ENCODE measurements around the gene ITIH1.

ITIH1 gene

DNA sequence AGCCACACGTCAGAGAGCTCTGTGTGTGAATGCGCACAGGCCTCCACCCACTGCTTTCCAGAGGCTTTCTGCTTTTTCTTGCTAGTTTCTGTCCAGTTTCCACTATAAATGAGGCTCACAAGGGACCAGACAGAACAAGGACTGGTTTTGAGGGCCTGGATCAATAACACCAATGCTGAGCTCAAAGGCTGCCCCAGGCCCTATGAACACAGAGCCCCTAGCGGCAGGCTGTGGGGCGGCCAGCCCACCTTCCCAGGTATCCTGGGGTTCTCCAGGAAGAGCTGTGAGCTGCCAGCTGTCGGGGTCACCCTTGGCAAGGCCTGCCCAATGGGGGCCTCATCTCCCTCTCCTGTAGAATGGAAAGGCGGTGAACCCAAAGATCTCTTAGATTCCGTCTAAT, 15.0 kb downstream of the ITIH1 start:
- Mint-ChIP-seq H3K36me3 (no peaks in the 10 kb centered on the region), H3K4me1 (ENCODE audit: low read depth) (no peaks in the 10 kb centered on the region), H3K9me3 (ENCODE audit: low read depth) (no peaks in the 10 kb centered on the region), H3K27ac (no peak overlapping the region), H3K4me3 (no peak overlapping the region), H3K27me3 (no peaks in the 10 kb centered on the region)

DNA sequence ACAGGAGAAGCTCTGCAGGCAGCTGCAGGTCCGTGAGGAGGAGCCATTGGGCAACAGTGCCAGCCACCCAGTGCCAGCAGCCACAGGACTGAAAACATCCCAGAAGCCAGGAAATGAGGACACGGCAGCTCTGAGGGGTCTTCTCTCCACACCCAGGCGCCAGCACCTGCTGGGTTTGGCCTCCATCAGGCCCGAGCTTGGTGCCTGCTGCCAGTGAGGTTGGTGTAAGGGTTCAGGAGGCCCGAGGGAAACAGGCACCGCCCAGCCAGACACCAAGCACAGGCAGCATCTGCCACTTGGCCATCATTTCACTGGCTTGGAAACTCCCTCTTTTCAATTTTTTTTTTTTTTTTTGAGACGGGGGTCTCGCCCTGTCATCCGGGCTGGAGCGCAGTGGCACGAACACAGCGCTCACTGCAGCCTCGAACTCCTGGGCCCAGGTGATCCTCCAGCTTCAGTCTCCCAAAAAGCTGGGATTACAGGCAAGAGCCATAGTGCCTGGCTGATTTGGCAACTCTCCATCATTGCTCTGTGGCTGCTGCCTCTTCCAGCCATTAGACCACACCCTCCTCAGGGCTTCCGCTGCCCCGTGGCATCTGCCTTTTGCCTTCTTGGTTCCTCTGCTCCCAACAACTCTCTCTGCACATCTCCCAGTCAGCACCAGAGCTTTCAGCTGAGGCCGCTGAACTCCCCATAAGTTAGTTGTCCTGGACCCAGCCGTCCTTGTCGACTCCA, 15.7 kb downstream of the ITIH1 start:
- no peak overlapping the region for H3K4me3 Mint-ChIP-seq
- H3K4me1 Mint-ChIP-seq (ENCODE audit: low read depth) = no peaks in the 10 kb centered on the region
- no peaks in the 10 kb centered on the region for H3K36me3 Mint-ChIP-seq
- H3K27ac Mint-ChIP-seq = no peak overlapping the region
- no peaks in the 10 kb centered on the region for H3K27me3 Mint-ChIP-seq
- no peaks in the 10 kb centered on the region for H3K9me3 Mint-ChIP-seq (ENCODE audit: low read depth)

DNA sequence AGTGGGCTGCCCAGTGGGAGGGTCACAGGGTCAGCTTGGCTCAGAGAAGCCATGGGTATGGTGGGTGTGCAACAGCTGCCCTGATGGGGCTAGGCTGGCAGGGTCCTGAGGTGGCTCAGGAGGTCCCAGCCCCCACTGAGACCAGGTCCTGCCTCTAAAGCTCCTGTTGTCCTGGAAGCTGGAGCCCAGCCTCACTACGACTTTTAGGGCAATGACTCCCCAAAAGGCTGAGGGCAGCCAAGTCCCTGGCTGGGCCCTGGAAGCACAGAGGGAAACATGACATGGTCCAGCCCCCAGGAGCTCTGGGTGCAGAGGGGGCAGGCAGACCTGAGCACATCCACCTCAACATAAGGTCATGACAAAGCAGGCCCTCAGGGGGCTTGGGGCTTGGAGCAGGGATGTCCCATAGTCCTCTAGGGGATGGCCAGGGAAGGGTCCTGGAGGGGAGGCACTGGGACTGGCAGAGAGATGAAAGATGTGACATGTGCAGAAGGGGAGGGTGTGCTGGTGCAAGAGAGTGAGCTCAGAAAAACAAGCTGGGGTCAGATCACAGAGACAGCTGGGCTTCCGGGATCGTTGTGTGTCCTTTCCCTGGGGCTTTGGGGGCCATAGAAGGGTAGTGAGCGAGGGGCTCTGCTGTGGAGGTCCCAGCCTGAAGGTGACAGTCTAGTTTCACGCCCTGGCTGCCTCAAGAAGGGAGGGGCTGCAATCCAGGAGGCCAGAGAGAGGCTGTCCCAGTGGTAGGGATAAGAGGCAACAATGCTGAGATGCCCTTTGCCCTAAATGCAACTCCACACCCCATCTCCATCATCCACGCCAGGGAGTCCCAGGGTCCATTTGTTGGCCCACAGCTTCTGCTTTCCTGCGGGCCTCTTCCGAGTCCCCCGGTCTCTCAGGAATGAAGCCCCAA, 16.6 kb downstream of the ITIH1 start:
- no peak overlapping the region for H3K27ac Mint-ChIP-seq
- no peak overlapping the region for H3K4me3 Mint-ChIP-seq

DNA sequence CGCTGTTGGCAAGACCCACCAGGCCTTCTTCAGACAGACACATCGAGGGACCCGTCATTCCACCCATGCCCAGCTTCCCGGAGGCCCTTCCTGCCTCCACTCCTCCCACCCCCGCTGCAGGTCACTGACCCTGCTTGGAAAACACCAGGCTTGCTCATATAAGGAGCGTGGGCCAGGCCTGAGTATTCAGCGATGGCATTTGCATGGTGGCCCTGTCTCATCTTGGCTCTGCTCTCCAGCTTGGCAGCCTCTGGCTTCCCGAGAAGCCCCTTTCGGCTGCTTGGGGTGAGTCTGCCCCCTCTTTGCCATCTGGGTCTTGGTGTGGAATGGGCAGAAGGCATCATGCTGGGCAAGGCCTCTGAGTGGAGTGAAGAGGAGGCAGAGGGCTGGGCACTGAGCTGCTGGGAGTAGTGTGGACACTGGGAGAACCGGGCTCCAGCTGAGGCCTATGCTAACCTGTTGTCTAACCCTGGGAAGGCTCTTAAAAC, 17.3 kb downstream of the ITIH1 start, which contains the start of gene ITIH3:
Gene ITIH3 (plus strand): TSS at position 185 of the 488 bp plus-strand sequence. CDS start 8 bp downstream, at position 193.
- no peaks in the 10 kb centered on the region for H3K36me3 Mint-ChIP-seq
- no peaks in the 10 kb centered on the region for H3K4me1 Mint-ChIP-seq (ENCODE audit: low read depth)
- H3K27me3 Mint-ChIP-seq = peaks cover 1% of the 10 kb centered on the region
- H3K9me3 Mint-ChIP-seq (ENCODE audit: low read depth) = no peaks in the 10 kb centered on the region
- H3K27ac Mint-ChIP-seq = no peak within 1 kb of the TSS
- no peak within 1 kb of the TSS for H3K4me3 Mint-ChIP-seq

More for the DNA sequence above, 16.6 kb downstream of the ITIH1 start:
- H3K9me3 Mint-ChIP-seq (ENCODE audit: low read depth) = no peaks in the 10 kb centered on the region
- no peaks in the 10 kb centered on the region for H3K27me3 Mint-ChIP-seq
- H3K36me3 Mint-ChIP-seq = no peaks in the 10 kb centered on the region
- H3K4me1 Mint-ChIP-seq (ENCODE audit: low read depth) = no peaks in the 10 kb centered on the region

DNA sequence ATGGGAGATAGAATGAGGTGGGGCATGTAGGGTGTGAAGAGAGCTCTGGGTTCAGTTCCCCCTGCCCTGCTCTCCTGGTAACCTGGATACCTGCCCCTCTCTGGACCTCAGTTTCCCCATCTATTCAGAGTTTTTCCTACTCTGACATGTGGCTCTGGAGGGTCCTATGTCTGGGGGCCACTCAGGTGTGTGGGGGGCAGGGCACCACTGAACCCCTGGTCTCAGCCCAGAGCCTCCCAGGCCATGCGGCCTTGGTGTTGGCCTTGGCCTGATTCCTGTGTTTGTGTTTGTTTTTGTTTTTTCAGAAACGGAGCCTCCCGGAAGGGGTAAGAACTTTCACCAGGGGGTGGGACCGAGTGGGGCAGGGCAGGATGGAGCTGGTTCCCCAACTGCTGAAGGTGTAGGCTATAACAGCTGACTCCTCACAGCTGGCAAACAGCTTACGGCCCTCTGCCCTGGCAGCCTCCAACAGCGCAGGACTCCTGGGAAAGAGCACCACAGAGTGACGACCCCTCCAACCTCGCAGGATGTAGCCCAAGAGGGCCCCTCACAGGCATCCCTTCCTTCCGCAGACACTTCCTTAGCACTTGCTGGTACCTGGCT, 18.0 kb downstream of the ITIH1 start:
- H3K4me3 Mint-ChIP-seq = no peak overlapping the region
- peaks cover 1% of the 10 kb centered on the region for H3K27me3 Mint-ChIP-seq
- H3K9me3 Mint-ChIP-seq (ENCODE audit: low read depth) = no peaks in the 10 kb centered on the region
- no peak overlapping the region for H3K27ac Mint-ChIP-seq
- H3K36me3 Mint-ChIP-seq = no peaks in the 10 kb centered on the region
- no peaks in the 10 kb centered on the region for H3K4me1 Mint-ChIP-seq (ENCODE audit: low read depth)

DNA sequence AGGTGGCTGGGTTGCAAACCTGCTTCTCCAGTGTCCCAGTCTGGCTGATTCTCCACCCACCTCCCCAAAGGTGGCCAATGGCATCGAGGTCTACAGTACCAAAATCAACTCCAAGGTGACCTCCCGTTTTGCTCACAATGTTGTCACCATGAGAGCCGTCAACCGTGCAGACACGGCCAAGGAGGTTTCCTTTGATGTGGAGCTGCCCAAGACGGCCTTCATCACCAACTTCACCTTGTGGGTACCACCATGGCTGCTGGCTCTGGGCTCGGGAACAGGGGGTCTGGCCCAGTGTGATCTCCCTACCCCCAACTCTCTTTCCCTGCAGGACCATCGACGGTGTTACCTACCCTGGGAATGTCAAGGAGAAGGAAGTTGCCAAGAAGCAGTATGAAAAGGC, 19.0 kb downstream of the ITIH1 start:
- no peaks in the 10 kb centered on the region for H3K4me1 Mint-ChIP-seq (ENCODE audit: low read depth)
- H3K27ac Mint-ChIP-seq = no peak overlapping the region
- no peaks in the 10 kb centered on the region for H3K36me3 Mint-ChIP-seq
- no peak overlapping the region for H3K4me3 Mint-ChIP-seq
- H3K27me3 Mint-ChIP-seq = peaks cover 1% of the 10 kb centered on the region
- no peaks in the 10 kb centered on the region for H3K9me3 Mint-ChIP-seq (ENCODE audit: low read depth)

DNA sequence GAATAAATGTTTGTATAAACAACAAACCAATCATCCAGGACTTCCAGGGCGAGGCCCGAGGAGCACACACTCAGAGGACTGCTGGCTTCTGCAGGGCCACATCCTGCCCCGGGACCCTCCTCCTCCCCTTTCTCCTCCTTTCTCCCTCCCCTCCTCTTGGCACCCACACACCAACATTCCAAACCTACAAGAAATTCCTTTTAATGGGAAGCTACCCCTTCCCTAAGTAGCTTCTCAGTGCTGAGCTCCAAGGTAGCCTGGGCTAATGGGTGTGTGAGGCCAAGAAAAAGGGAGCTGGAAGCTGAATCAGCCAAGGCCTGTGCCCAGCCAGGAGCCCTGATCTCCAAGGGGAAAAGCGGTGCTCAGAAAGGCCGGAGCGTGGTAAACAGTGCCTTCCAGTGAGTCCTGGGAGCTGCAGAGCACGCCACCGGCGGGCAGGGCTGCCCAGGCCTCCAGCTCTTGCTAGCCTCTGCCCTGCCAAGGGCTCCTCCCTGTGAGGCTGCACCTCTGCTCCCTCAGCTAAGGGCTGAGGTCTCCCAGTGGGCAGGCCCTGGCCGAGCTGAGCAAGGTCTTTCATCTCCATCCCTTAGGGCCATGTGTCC, 21.1 kb downstream of the ITIH1 start:
- Mint-ChIP-seq H3K36me3 (no peaks in the 10 kb centered on the region), H3K9me3 (ENCODE audit: low read depth) (no peaks in the 10 kb centered on the region), H3K4me1 (ENCODE audit: low read depth) (no peaks in the 10 kb centered on the region), H3K27ac (no peak overlapping the region), H3K4me3 (no peak overlapping the region), H3K27me3 (peaks cover 1% of the 10 kb centered on the region)

DNA sequence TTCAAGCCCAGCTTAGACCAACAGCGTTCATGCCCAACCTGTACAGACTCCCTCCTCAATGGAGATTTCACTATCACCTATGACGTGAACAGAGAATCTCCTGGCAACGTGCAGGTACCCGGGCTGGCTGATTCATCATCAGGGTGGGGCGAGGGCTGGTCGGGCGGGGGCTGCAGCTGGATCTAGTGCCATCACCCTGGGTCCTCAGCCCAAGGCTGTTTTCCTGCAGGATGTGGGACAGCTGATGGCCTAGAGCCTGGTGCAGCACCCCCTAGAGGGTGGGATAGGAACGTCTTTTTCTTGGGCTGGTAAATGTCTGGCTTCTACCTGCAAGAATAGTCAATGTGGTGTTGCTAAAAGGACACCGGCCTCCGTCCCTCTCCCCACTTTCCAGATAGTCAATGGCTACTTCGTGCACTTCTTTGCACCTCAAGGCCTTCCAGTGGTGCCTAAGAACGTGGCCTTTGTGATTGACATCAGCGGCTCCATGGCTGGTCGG, 21.6 kb downstream of the ITIH1 start:
- no peaks in the 10 kb centered on the region for H3K9me3 Mint-ChIP-seq (ENCODE audit: low read depth)
- H3K4me3 Mint-ChIP-seq = no peak overlapping the region
- no peaks in the 10 kb centered on the region for H3K4me1 Mint-ChIP-seq (ENCODE audit: low read depth)
- peaks cover 1% of the 10 kb centered on the region for H3K27me3 Mint-ChIP-seq
- no peak overlapping the region for H3K27ac Mint-ChIP-seq
- H3K36me3 Mint-ChIP-seq = no peaks in the 10 kb centered on the region

DNA sequence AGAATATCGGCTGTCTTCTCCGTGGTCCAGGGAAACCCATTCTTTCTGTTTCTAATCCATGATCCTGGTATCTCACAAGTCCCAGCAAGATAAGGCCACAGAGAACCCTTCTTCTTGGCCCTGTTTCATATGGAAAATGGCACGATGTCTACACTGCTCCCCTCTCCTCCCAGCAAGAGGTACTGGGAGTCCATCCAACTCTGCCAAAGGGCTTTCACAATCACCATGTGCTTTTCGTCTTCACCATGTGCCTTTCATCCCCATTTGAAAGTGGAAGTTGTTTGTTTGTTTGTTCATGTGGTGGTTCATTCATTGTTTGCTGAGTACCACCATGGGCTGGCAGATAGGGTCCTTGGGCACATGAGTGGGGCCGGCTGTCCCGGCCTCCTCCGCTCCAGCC, 22.7 kb downstream of the ITIH1 start:
- no peaks in the 10 kb centered on the region for H3K4me1 Mint-ChIP-seq (ENCODE audit: low read depth)
- no peak overlapping the region for H3K27ac Mint-ChIP-seq
- H3K36me3 Mint-ChIP-seq = no peaks in the 10 kb centered on the region
- H3K4me3 Mint-ChIP-seq = no peak overlapping the region
- H3K27me3 Mint-ChIP-seq = peaks cover 1% of the 10 kb centered on the region
- H3K9me3 Mint-ChIP-seq (ENCODE audit: low read depth) = no peaks in the 10 kb centered on the region

DNA sequence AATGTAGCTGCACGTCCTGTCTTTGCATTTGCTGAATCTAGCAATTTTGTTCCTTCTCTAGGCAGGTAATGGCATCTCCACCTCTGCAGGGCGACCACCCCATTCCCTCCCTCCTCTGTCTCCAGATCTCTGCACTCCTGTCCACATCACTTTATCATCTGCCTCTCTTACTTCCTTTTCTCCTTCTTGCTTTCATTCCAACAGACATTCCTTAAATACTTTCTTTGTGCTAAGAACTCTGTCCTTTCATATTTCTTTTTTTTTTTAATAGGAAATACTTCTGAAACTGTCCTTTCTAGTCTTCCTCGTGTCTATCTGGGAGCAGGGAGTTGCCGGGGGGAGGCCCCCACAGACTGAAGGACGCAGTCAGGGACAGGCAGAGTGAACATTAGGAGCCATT, 24.4 kb downstream of the ITIH1 start:
- Mint-ChIP-seq H3K4me3 (no peak overlapping the region), H3K4me1 (ENCODE audit: low read depth) (no peaks in the 10 kb centered on the region), H3K27me3 (peaks cover 1% of the 10 kb centered on the region), H3K27ac (no peak overlapping the region), H3K36me3 (no peaks in the 10 kb centered on the region), H3K9me3 (ENCODE audit: low read depth) (no peaks in the 10 kb centered on the region)

DNA sequence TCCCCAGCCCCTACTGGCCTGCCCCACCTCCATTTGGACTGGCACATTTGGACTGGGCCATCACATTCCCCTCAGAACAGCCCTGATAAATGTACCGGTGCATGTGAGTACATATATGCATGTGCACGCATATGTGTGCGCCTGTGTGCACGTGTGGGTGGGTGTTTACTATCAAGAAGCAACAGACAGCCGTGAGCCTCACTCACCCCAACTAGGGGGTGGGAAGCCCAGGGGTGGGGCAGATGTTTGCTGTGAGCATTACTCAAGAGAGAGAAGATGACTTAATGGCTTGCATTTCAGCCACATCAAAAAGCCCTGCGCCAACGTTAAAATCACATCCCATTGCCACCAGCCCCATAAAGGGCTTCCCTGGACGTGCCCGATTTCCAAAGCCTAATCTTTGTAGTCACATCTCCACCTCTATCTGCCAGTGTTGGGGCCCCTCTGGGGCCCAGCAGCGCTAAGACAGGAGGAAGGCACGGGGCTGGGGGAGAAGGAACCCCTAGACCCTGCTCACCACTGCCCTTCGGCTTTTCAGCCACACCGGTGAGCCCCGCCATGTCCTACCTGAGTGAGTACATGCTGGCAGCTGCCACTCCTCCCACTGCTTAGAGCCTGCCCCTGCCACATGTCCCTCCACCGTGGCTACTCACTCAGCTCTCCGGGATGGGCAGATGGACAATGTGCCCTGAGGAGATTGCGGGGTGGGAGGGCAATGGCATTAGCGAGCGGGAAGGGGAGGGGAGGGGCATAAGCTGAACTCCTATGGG, 28.1 kb downstream of the ITIH1 start:
- Mint-ChIP-seq H3K27ac (no peak overlapping the region), H3K27me3 (no peaks in the 10 kb centered on the region)

DNA sequence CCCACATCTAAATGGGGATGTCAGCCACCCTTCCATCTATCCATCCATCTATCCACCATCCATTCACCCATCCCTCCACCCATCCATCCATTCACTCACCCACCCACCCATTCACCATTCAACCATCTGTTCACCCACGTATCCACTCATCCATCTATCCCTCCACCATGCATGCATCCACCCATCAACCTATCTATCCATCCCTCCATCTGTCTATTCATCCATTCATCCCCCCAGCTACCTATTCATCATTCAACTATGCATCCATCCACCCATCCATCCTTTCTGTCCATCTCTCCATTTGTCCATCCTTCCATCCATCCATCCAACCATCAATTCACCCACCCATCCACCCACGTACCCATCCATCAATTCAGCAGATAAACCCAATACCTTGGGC, 31.8 kb downstream of the ITIH1 start:
- H3K36me3 Mint-ChIP-seq = peaks cover 3% of the 10 kb centered on the region
- no peak overlapping the region for H3K27ac Mint-ChIP-seq
- H3K27me3 Mint-ChIP-seq = no peaks in the 10 kb centered on the region
- H3K4me1 Mint-ChIP-seq (ENCODE audit: low read depth) = peaks cover 8% of the 10 kb centered on the region
- H3K9me3 Mint-ChIP-seq (ENCODE audit: low read depth) = no peaks in the 10 kb centered on the region
- H3K4me3 Mint-ChIP-seq = no peak overlapping the region

More for the DNA sequence above, 28.1 kb downstream of the ITIH1 start:
- H3K9me3 Mint-ChIP-seq (ENCODE audit: low read depth) = no peaks in the 10 kb centered on the region
- H3K36me3 Mint-ChIP-seq = no peaks in the 10 kb centered on the region
- H3K4me3 Mint-ChIP-seq = no peak overlapping the region
- peaks cover 8% of the 10 kb centered on the region for H3K4me1 Mint-ChIP-seq (ENCODE audit: low read depth)

DNA sequence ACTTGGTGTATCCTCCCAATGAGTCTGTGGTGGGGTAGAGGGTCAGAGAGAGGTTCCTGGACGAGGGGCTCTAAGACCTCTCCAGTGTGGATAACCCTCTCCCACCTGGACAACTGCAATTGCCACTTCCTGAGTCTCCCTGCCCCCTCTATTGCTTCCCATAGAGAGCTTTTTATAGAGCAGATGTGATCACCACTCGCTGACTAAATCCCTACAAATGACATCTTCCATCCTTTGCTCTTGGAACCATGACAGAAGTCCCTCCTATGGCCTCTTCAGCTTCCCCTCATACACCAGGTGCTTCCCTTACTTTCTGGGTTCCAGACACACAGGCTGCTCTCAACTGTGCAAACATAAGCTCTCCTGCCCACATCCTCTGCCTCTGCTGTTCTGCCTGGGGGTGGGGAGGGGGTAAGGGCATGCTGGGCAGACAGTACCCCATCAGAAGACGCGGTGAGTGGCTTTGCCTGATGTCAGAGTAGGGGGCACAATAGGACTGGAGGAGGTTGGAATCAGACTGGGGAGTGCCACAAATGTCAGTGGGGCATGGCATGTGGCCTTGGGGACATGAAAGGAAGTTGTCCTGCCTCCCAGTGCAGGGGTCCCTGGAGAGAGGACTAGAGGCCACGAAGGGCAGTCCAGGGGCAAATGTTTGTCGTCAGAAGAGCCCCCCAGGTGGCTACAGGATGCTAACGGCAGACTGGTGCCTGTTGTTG, 32.4 kb downstream of the ITIH1 start:
- Mint-ChIP-seq H3K9me3 (ENCODE audit: low read depth) (no peaks in the 10 kb centered on the region), H3K27ac (no peak overlapping the region), H3K4me3 (no peak overlapping the region), H3K36me3 (peaks cover 3% of the 10 kb centered on the region), H3K27me3 (no peaks in the 10 kb centered on the region), H3K4me1 (ENCODE audit: low read depth) (peaks cover 8% of the 10 kb centered on the region)
